ENCODE data around the gene DTX1.

The DTX1 gene

GRCh38 chr12:113071135-113072112 lies 14.9 kb downstream of the DTX1 start:
- Mint-ChIP-seq H3K9me3 (no peaks in the 10 kb centered on the region), H3K4me3 (peak overlapping the region; percentile 68 to 80), H3K4me1 (peaks cover 70 to 74% of the 10 kb centered on the region in 2 donors), H3K27ac (peak overlapping the region; percentile 97), H3K27me3 (no peaks in the 10 kb centered on the region), H3K36me3 (peaks cover 66 to 68% of the 10 kb centered on the region in 2 donors)
- ATAC-seq (replicated peaks), result no peak
- DNase-seq, result no peak

GRCh38 chr12:113072136-113072535 lies 15.6 kb downstream of the DTX1 start:
- no peak for DNase-seq
- peaks cover 73 to 77% of the 10 kb centered on the region in 2 donors for H3K4me1 Mint-ChIP-seq
- H3K36me3 Mint-ChIP-seq, result peaks cover 62% of the 10 kb centered on the region in 2 donors
- H3K4me3 Mint-ChIP-seq, result peak overlapping the region in 1 of 2 donors; percentile 3
- H3K27ac Mint-ChIP-seq, result peak overlapping the region; percentile 67
- no peak for ATAC-seq (replicated peaks)
- H3K27me3 Mint-ChIP-seq, result no peaks in the 10 kb centered on the region
- no peaks in the 10 kb centered on the region for H3K9me3 Mint-ChIP-seq

- DNase-seq, result no peak
- H3K9me3 Mint-ChIP-seq, result no peaks in the 10 kb centered on the region
- peak overlapping the region; percentile 92 for H3K27ac Mint-ChIP-seq
- H3K4me3 Mint-ChIP-seq, result peak overlapping the region; percentile 49 to 60
- peaks cover 59 to 64% of the 10 kb centered on the region in 2 donors for H3K36me3 Mint-ChIP-seq
- H3K27me3 Mint-ChIP-seq, result no peaks in the 10 kb centered on the region
- no peak for ATAC-seq (replicated peaks)
- H3K4me1 Mint-ChIP-seq, result peaks cover 69 to 89% of the 10 kb centered on the region in 2 donors
These were observed 17.1 kb downstream of the DTX1 start for GRCh38 chr12:113073586-113073985.

- no peaks in the 10 kb centered on the region for H3K9me3 Mint-ChIP-seq
- H3K4me3 Mint-ChIP-seq, result peak overlapping the region; percentile 66 to 75
- H3K36me3 Mint-ChIP-seq, result peaks cover 63 to 72% of the 10 kb centered on the region in 2 donors
- DNase-seq (peak; percentile 87), ATAC-seq (replicated peaks) (peak; percentile 92 to 93)
- peak overlapping the region; percentile 92 for H3K27ac Mint-ChIP-seq
- H3K4me1 Mint-ChIP-seq, result peaks cover 71 to 93% of the 10 kb centered on the region in 2 donors
- H3K27me3 Mint-ChIP-seq, result no peaks in the 10 kb centered on the region
These were observed 18.7 kb downstream of the DTX1 start for GRCh38 chr12:113075137-113075683.

- H3K4me3 Mint-ChIP-seq, result peak overlapping the region; percentile 71 to 72
These were observed 20.7 kb downstream of the DTX1 start for GRCh38 chr12:113077057-113077858.

GRCh38 chr12:113077859-113078255 lies 21.3 kb downstream of the DTX1 start:
- DNase-seq (no peak), ATAC-seq (replicated peaks) (no peak)
- H3K27me3 Mint-ChIP-seq, result no peaks in the 10 kb centered on the region
- H3K27ac Mint-ChIP-seq, result no peak overlapping the region
- H3K4me3 Mint-ChIP-seq, result peak overlapping the region; percentile 52 to 66
- peaks cover 68 to 82% of the 10 kb centered on the region in 2 donors for H3K36me3 Mint-ChIP-seq
- peaks cover 76 to 95% of the 10 kb centered on the region in 2 donors for H3K4me1 Mint-ChIP-seq
- peaks cover 4 to 5% of the 10 kb centered on the region in 2 donors for H3K9me3 Mint-ChIP-seq

More at GRCh38 chr12:113077057-113077858, 20.7 kb downstream of the DTX1 start:
- H3K27ac Mint-ChIP-seq, result peak overlapping the region; percentile 83
- no peak for DNase-seq
- H3K27me3 Mint-ChIP-seq, result no peaks in the 10 kb centered on the region
- peaks cover 76 to 93% of the 10 kb centered on the region in 2 donors for H3K4me1 Mint-ChIP-seq
- H3K9me3 Mint-ChIP-seq, result peaks cover 4 to 5% of the 10 kb centered on the region in 2 donors
- no peak for ATAC-seq (replicated peaks)
- peaks cover 63 to 77% of the 10 kb centered on the region in 2 donors for H3K36me3 Mint-ChIP-seq

GRCh38 chr12:113081873-113082272 lies 25.3 kb downstream of the DTX1 start:
- peaks cover 75 to 97% of the 10 kb centered on the region in 2 donors for H3K4me1 Mint-ChIP-seq
- peak in 1 of 2 donors; percentile 12 for ATAC-seq (replicated peaks)

GRCh38 chr12:113082486-113083148 lies 26.1 kb downstream of the DTX1 start:
- Mint-ChIP-seq H3K9me3 (peaks cover 4 to 5% of the 10 kb centered on the region in 2 donors), H3K4me3 (peak overlapping the region; percentile 14 to 44), H3K36me3 (peaks cover 77 to 92% of the 10 kb centered on the region in 2 donors), H3K27me3 (no peaks in the 10 kb centered on the region), H3K27ac (peak overlapping the region; percentile 93), H3K4me1 (peaks cover 76 to 97% of the 10 kb centered on the region in 2 donors)
- DNase-seq (no peak), ATAC-seq (replicated peaks) (peak; percentile 15 to 36)

More at GRCh38 chr12:113081873-113082272, 25.3 kb downstream of the DTX1 start:
- H3K36me3 Mint-ChIP-seq, result peaks cover 73 to 92% of the 10 kb centered on the region in 2 donors
- peak overlapping the region; percentile 20 to 73 for H3K4me3 Mint-ChIP-seq
- H3K9me3 Mint-ChIP-seq, result peaks cover 4 to 5% of the 10 kb centered on the region in 2 donors
- peak overlapping the region; percentile 93 for H3K27ac Mint-ChIP-seq
- no peaks in the 10 kb centered on the region for H3K27me3 Mint-ChIP-seq
- no peak for DNase-seq

- Mint-ChIP-seq H3K4me1 (peaks cover 80 to 100% of the 10 kb centered on the region in 2 donors), H3K27me3 (no peaks in the 10 kb centered on the region), H3K36me3 (peaks cover 82 to 94% of the 10 kb centered on the region in 2 donors), H3K9me3 (peaks cover 4 to 5% of the 10 kb centered on the region in 2 donors), H3K27ac (peak overlapping the region; percentile 93), H3K4me3 (peak overlapping the region in 1 of 2 donors; percentile 69)
- peak; percentile 54 to 59 for ATAC-seq (replicated peaks)
- DNase-seq, result peak; percentile 75
These were observed 27.4 kb downstream of the DTX1 start for GRCh38 chr12:113083863-113084435.

- Mint-ChIP-seq H3K27ac (peak overlapping the region; percentile 93), H3K36me3 (peaks cover 85 to 94% of the 10 kb centered on the region in 2 donors), H3K27me3 (no peaks in the 10 kb centered on the region), H3K4me1 (peaks cover 84 to 100% of the 10 kb centered on the region in 2 donors), H3K4me3 (peak overlapping the region; percentile 70 to 75), H3K9me3 (peaks cover under 1% of the 10 kb centered on the region in 2 donors)
- ATAC-seq (replicated peaks) (peak in 1 of 2 donors; percentile 38), DNase-seq (no peak)
These were observed 30.0 kb downstream of the DTX1 start for GRCh38 chr12:113086249-113087164.

GRCh38 chr12:113087193-113087592 lies 30.7 kb downstream of the DTX1 start:
- DNase-seq (no peak), ATAC-seq (replicated peaks) (peak; percentile 24 to 42)
- Mint-ChIP-seq H3K36me3 (peaks cover 86 to 94% of the 10 kb centered on the region in 2 donors), H3K27ac (peak overlapping the region; percentile 93), H3K4me3 (peak overlapping the region; percentile 70 to 75), H3K9me3 (no peaks in the 10 kb centered on the region), H3K27me3 (no peaks in the 10 kb centered on the region), H3K4me1 (peaks cover 85 to 100% of the 10 kb centered on the region in 2 donors)

GRCh38 chr12:113088037-113088436 lies 31.5 kb downstream of the DTX1 start:
- no peak for ATAC-seq (replicated peaks)
- no peaks in the 10 kb centered on the region for H3K27me3 Mint-ChIP-seq
- peak overlapping the region; percentile 93 for H3K27ac Mint-ChIP-seq
- DNase-seq, result no peak
- no peaks in the 10 kb centered on the region for H3K9me3 Mint-ChIP-seq
- peaks cover 84 to 93% of the 10 kb centered on the region in 2 donors for H3K36me3 Mint-ChIP-seq
- H3K4me1 Mint-ChIP-seq, result peaks cover 86 to 100% of the 10 kb centered on the region in 2 donors
- H3K4me3 Mint-ChIP-seq, result peak overlapping the region; percentile 42 to 51
